Suppressor macrophage treated with lipopolysaccharide for 1 hour (primary cell): ENCODE data around the gene ANKRD63.

Experiments
- DNase-seq, 3 donors: peaks; one replicate each; pipeline ENCODE4 v3.0.0-alpha.2; 2020 to 2022

Gene ANKRD63

GRCh38 chr15:40282869-40283614 is at the start of gene ANKRD63:
Gene ANKRD63 (minus strand): TSS chr15:40283064. CDS start chr15:40282586, 478 bp downstream.
- DNase-seq, result peak in 2 of 3 donors; percentile 40 to 68

GRCh38 chr15:40332113-40332781 is 49.4 kb upstream of the ANKRD63 start:
- peak in 2 of 3 donors; percentile 39 to 65 for DNase-seq

GRCh38 chr15:40331637-40332036 is 48.8 kb upstream of the ANKRD63 start:
- no peak for DNase-seq

GRCh38 chr15:40331026-40331425 is 48.2 kb upstream of the ANKRD63 start:
- DNase-seq, result no peak

GRCh38 chr15:40330368-40330836 is 47.5 kb upstream of the ANKRD63 start:
- DNase-seq, result peak in 2 of 3 donors; percentile 55 to 63

DNA sequence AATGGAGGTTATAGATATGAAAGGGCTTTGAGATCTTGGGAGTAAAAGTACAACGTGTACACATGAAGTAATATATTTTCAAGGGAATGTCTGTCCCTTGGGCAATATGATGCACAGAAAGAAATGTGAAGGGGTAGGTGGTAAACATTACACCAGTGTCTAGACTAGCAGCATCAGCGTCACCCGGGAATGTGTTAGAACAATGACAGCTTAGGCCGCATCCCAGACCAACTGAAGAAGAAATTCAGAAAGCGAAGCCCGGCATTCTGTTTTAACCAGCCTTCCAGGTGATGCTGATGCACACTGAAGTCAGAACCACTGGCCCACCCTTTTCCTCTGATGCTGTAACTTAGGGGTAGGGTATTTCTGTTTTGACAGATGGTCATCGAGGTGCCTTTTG is 46.9 kb upstream of the ANKRD63 start:
- DNase-seq, result no peak

GRCh38 chr15:40328751-40329150 is 45.9 kb upstream of the ANKRD63 start:
- DNase-seq, result no peak

- DNase-seq, result no peak
Measured at GRCh38 chr15:40328176-40328575, 45.3 kb upstream of the ANKRD63 start.

DNA sequence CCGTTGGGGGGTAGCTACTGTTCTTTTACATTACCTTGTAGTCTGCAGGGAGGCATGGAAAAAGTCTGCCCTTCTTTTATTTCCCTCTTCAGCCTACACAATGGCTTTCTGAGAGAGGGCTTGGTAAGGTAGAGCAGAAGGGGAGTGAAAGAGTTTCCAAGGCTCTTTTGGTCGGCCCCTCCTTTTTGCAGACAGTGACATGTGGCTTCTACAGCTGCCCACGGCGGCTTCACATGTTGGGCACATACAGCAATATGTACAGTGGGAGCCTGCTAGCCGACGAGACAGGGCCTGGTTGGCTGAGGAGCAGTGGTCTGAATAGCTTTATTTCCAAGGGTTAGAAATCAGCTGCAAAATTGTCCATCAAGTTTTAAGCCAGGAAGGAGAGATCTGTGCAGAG is 44.6 kb upstream of the ANKRD63 start:
- DNase-seq, result no peak

DNA sequence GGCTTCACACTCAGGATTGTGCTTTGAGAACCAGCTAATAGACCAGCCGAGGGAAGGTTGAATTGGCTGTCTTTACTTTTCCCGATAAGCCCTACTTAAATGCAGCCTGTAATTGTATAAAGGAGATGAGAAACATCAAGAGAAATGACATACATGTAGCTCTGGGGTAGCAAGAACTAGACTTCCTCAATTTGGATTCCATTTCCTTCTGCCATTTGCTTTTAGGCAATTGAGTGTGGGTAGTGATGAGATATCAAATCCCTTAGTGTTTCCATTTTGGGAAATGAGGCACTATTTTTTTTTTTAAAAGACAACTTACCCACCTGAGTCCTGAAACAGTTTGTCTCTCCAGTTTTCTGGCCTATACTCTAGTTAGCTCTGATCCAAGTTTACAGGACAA is 42.8 kb upstream of the ANKRD63 start:
- peak; percentile 47 to 74 (median 72) for DNase-seq

- DNase-seq, result peak in 1 of 3 donors; percentile 37
Measured at GRCh38 chr15:40325188-40325587, 42.3 kb upstream of the ANKRD63 start.

- DNase-seq, result peak in 2 of 3 donors; percentile 31 to 58
Measured at GRCh38 chr15:40323953-40324937, 41.4 kb upstream of the ANKRD63 start.

- DNase-seq, result peak; percentile 90 to 96 (median 95)
Measured at GRCh38 chr15:40323239-40323952, 40.5 kb upstream of the ANKRD63 start, which contains the start of gene INAFM2. Gene INAFM2 (plus strand): TSS chr15:40323692. CDS start chr15:40324056, 364 bp downstream.

GRCh38 chr15:40322531-40323238 is 39.8 kb upstream of the ANKRD63 start:
- no peak for DNase-seq

DNA sequence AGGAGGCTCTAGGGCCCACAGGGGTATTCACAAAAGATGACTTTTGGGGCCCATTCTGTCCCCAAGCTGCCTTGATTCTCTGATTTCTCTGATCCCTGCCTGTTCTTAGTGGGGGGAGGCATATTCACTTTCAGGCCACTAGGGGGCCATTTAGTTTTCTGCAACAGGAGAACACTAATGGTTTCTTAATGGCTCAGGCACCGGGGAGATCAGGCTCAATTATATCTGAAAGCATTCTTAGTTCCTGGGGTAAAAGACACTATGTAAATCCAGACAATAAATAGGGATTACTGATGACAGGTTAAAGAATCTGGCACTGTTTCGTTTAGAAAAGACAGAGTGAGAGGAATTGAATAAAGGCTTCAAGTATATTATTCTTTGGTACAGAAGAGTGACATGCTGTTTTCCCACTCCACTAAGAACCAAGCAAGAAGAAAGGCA is 38.1 kb upstream of the ANKRD63 start:
- DNase-seq, result peak; percentile 81 to 85 (median 84)

GRCh38 chr15:40320409-40320808 is 37.5 kb upstream of the ANKRD63 start:
- no peak for DNase-seq

DNA sequence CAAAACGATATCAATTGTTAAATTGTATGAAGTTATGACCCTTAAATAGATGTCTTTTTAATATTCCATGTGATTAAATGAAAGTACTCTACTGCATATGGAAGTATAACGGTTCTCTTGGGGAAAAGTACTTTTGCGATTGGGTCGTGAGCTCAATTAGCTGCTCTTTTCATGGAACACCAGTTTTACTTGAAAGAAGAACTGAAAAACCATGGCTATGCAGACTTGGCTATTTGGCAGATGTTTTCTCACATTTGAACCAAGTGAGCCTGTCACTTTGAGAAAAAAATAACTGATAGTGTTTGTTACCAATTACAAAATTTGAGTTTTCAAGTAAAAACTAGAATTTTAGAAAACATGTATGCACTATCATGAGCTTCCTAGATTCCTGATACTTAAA is 34.7 kb upstream of the ANKRD63 start:
- DNase-seq, result no peak

- DNase-seq, result no peak
Measured at GRCh38 chr15:40316931-40317330, 34.1 kb upstream of the ANKRD63 start.

DNA sequence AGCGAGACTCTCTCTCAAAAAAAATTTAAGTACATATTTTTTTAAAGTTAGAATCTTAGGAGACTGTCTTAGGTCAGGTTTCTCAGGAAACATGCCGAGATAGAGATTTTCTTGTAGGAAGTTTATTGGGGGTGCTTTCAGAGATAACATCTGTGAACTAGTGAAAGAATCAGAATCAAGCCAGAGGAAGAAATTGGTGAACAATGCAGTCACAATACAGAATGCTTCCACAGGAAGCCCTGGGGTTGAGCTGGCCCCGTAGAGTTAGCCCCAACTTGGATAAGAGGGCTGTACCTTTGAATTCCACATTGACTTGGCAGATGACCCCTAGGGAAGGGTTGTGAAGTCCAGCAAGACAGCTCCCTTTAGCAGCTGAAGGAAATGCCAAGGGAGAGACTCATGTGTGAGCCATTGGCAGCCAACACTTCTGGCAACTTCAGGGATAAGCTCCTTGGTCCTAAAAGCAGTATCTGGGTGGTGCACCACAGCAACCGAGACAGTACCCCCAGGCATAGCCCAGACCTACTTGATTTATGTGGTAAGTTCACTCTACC is 31.9 kb upstream of the ANKRD63 start:
- no peak for DNase-seq

- peak; percentile 65 to 76 (median 72) for DNase-seq
Measured at GRCh38 chr15:40313531-40314398, 30.9 kb upstream of the ANKRD63 start.
